ENCODE measurements around the gene ASB15. TPM values are rescaled to one million over a fixed set of nuclear protein-coding genes. Genes with fewer than 3 reads are reported as not detected.

The ASB15 gene
- total RNA-seq, 4 donors from 2014 or later, result not detected

DNA sequence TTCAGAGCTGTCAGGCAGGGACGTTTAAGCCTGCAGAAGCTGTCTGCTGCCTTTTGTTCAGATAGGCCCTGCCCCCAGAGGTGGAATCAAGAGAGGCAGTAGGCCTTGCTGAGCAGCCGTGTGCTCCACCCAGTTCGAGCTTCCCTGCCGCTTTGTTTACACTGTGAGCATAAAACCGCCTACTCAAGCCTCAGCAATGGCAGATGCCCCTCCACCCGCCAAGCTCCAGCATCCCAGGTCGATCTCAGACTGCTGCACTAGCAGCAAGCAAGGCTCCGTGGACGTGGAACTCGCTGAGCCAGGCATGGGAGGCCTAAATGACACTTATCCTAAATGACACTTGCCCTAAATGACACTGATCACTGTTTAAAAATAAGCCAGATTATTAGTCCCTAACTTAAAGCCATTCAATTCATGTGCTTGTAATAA is 6.8 kb upstream of the ASB15 start:
- intact Hi-C loops (cut with DNase I), result no loop called here
- H3K36me3 ChIP-seq, result no peaks in the 10 kb centered on the region
- WGBS, 2 donors, result 49 to 70% methylated on average over 2 to 7 of the region's 10 CpGs
- DNase-seq, result no peak
- peaks cover 0 to 3% (median 0%) of the 10 kb centered on the region in 4 donors for H3K27me3 ChIP-seq
- no peaks in the 10 kb centered on the region for H3K9me3 ChIP-seq
- no peaks in the 10 kb centered on the region for H3K4me1 ChIP-seq
- no peak overlapping the region for H3K27ac ChIP-seq
- H3K4me3 ChIP-seq, result no peak overlapping the region
- TF ChIP-seq CTCF (IDR thresholded peaks at IDR 0.05), result no peak
- no peak for TF ChIP-seq POLR2A (IDR thresholded peaks at IDR 0.05)

GRCh38 chr7:123598657-123599056 is 3.0 kb upstream of the ASB15 start:
- Histone ChIP-seq H3K36me3 (no peaks in the 10 kb centered on the region), H3K27ac (no peak overlapping the region), H3K4me1 (no peaks in the 10 kb centered on the region), H3K27me3 (peaks cover 0 to 6% (median 0%) of the 10 kb centered on the region in 4 donors), H3K4me3 (no peak overlapping the region), H3K9me3 (no peaks in the 10 kb centered on the region)
- DNase-seq, result no peak
- intact Hi-C loops (cut with DNase I), result no loop called here
- WGBS, 2 donors, result 62 to 68% methylated on average over 3 of the region's 3 CpGs
- TF ChIP-seq CTCF (IDR thresholded peaks at IDR 0.05), result no peak
- no peak for TF ChIP-seq POLR2A (IDR thresholded peaks at IDR 0.05)

DNA sequence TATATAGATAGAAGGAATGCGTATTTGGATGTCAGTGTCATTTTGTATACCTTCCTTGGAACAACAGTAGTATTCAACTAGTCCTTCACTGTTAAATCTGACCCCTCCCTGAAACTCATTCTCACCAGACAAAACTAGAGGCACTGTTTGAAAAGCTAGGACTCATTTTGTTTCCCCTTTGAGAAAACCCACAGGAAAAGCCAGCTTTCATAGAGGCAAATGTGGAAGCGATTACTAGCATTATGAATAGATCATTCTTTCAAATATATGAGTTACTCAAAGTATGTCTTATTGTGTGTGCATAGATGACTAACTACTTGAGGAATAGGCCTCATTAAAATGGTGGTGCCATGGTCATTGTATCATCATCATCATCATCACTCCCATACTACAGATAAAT is 1.9 kb upstream of the ASB15 start:
- Histone ChIP-seq H3K4me1 (no peaks in the 10 kb centered on the region), H3K9me3 (no peaks in the 10 kb centered on the region), H3K4me3 (no peak overlapping the region), H3K36me3 (no peaks in the 10 kb centered on the region), H3K27me3 (peaks cover 0 to 11% (median 0%) of the 10 kb centered on the region in 4 donors), H3K27ac (no peak overlapping the region)
- intact Hi-C loops (cut with DNase I), result no loop called here
- DNase-seq, result no peak
- 89 to 93% methylated on average over 2 of the region's 2 CpGs for WGBS, 2 donors
- TF ChIP-seq POLR2A (IDR thresholded peaks at IDR 0.05) (no peak), CTCF (IDR thresholded peaks at IDR 0.05) (no peak)

GRCh38 chr7:123600876-123601275 is 745 bp upstream of the ASB15 start:
- intact Hi-C loops (cut with DNase I), result no loop called here
- Histone ChIP-seq H3K4me1 (no peaks in the 10 kb centered on the region), H3K9me3 (no peaks in the 10 kb centered on the region), H3K27ac (no peak overlapping the region), H3K4me3 (no peak overlapping the region), H3K27me3 (peaks cover 0 to 11% (median 0%) of the 10 kb centered on the region in 4 donors), H3K36me3 (no peaks in the 10 kb centered on the region)
- no peak for TF ChIP-seq CTCF (IDR thresholded peaks at IDR 0.05)
- no peak for TF ChIP-seq POLR2A (IDR thresholded peaks at IDR 0.05)
- no peak for DNase-seq
- WGBS, 2 donors, result 31 to 40% methylated on average over 3 of the region's 3 CpGs

DNA sequence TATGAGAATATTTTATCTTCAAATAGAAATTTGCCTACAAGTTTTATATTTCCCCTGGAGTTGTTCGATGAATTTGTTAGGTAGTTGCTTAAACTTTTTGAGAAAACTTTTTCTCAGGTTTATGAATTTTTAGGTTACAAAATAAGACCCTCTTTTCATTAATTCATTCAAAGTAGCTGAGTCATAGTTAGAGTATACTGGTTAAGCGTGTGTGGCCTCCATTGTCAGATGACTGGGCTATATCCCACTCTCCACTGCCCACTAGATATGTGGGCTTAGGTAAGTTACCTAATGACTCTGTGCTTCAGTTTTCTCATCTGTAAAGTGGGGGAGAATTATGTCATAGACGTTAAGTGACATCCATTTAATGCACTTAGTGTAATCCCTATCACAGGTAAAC is 1.0 kb downstream of the ASB15 start:
- WGBS, 2 donors, result 78 to 80% methylated on average over 3 of the region's 3 CpGs
- no peak for TF ChIP-seq CTCF (IDR thresholded peaks at IDR 0.05)
- TF ChIP-seq POLR2A (IDR thresholded peaks at IDR 0.05), result no peak
- Histone ChIP-seq H3K4me1 (no peaks in the 10 kb centered on the region), H3K27me3 (peaks cover 0 to 11% (median 0%) of the 10 kb centered on the region in 4 donors), H3K27ac (no peak overlapping the region), H3K36me3 (no peaks in the 10 kb centered on the region), H3K9me3 (no peaks in the 10 kb centered on the region), H3K4me3 (no peak overlapping the region)
- intact Hi-C loops (cut with DNase I), result no loop called here
- DNase-seq, result no peak

All from esophagus squamous epithelium (tissue), 5 donors.